ENCODE measurements around the gene PSMC5.
"Not testable (repeated sequence)": the region's sequence is repeated elsewhere in the genome, so short reads cannot be mapped to it uniquely, and the experiment has no call there.

The PSMC5 gene
- total RNA-seq = 70.2 to 74.0 reads per million in 2 donors

DNA sequence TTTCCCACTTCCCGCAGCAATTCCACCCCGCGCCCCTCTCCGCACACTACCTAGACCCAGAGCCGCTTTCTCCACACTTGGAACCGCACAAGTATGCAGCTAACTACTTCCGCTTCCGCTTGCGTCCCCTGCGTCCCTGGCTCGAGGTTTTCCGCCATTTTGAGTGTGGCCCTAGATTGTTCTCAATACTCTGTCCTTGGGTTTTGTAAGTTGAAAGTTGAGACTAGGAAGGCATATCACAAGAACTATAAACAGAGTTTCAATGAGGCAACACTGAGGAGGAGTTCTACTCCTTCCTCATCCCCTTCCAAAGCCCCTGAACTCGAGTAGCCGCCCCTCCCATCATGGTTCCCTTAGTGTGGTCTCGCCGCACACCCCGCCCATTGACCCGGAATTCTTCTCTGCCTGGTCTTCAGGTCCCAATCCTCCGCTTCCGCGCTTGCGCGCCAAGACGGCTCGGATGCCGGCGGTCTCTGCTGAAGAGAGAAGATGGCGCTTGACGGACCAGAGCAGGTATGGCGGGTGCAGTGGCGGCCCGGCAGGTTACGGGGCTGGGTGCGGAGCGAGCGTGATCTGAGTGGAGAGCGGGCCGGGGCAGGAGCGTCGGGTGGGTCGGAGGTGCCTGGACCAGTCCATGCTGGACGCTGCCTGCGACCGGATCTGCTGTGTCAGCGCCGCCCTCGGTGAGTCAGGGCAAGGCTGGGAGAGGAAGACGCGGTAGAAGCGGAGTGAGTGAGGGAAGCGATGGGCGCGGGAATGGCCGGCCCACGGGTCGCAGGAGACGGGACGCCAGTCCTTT, at the start of gene PSMC5, which contains the start of gene FTSJ3:
Gene PSMC5 (plus strand): TSS at position 430 of the 799 bp plus-strand sequence. CDS start 60 bp downstream, at position 490.
Gene FTSJ3 (minus strand): TSS at position 662 of the 799 bp plus-strand sequence. CDS start 761 bp downstream, outside the sequence.
- DNase-seq = peak; percentile 86

GRCh38 chr17:63780507-63780906, 46.7 kb upstream of the PSMC5 start:
- DNase-seq = no peak

DNA sequence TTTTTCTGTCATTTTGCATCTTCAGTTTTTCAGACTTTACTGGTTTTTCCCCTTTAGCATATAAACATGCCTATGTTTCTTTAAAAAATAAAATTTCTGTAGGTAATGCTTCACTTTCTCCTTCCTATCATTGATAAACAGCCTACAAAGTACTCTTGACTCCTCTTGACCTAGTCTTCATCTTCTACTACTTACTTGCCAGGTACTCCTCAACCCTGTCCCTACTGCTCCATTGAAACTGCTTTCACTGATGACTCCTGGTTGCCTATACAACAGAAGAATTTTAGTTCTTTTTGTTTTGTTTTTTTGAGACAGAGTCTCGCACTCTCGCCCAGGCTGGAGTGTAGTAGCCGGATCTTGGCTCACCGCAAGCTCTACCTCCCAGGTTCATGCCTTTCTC, 46.3 kb upstream of the PSMC5 start:
- no peak for DNase-seq

DNA sequence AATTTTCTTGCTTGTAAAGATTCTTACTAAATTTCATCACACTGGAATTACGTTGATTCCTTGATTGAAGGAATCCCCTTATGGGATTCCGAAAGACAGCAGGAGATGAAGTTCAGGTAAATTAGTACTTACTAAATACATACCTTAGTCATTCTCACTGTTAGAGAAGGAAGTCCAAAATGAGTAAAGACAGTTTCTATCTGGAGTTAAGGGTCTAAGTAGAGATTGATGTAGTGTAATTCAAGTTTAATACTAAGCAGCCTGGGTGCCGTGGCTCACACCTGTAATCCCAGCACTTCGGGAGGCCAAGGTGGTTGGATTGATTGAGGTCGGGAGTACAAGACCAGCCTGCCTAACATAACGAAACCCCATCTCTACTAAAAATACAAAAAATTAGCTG, 43.7 kb upstream of the PSMC5 start:
- DNase-seq = no peak

- DNase-seq = no peak
Observed at GRCh38 chr17:63785556-63785955, 41.7 kb upstream of the PSMC5 start.

DNA sequence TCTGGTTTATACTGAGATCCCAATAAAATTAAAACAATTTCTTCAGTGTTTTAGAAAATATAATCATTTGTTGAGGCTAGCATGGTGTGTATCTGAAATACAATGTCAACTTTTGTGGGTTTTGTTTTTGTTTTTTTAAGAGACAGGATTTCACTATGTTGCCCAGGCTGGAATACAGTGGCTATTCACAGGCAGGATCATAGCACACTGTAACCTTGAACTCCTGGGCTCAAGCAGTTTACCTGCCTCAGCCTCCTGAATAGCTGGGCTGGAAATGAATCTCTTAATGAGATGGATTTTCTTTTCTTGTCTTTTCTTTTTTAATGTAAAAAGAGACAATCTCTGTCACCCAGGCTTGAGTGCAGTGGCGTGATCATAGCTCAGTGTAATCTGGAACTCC, 41.1 kb upstream of the PSMC5 start:
- DNase-seq = no peak

- no peak for DNase-seq
Observed at GRCh38 chr17:63786971-63787711, 40.1 kb upstream of the PSMC5 start.

- no peak for DNase-seq
Observed at GRCh38 chr17:63790057-63790456, 37.2 kb upstream of the PSMC5 start.

DNA sequence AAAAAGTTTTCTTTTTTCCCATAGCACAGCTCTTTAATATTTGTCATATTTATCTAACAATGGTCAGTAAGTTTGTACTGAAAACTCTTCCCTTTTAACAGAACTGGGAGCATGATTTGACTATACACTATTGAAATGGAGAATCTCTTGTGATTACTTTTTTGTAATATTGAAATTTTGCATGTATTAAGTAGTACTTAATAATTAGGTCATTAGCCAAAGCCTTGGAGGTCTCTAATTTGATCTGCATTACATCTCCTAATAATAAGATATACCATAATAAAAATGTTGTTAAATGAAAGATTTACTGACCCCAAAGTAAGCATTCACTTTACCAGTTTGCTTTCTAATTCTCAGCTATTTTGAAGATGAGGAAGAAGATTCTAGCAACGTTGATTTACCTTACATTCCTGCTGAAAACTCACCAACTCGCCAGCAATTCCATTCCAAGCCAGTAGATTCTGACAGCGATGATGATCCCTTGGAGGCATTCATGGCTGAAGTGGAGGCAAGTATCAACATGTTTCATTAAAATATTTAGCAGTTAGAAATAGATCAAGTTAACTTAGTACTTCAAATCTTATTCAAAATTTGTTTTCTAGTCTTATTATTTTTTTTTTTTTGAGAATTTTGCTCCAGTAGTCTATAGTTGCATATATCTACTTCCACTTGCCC, 35.0 kb upstream of the PSMC5 start:
- no peak for DNase-seq

DNA sequence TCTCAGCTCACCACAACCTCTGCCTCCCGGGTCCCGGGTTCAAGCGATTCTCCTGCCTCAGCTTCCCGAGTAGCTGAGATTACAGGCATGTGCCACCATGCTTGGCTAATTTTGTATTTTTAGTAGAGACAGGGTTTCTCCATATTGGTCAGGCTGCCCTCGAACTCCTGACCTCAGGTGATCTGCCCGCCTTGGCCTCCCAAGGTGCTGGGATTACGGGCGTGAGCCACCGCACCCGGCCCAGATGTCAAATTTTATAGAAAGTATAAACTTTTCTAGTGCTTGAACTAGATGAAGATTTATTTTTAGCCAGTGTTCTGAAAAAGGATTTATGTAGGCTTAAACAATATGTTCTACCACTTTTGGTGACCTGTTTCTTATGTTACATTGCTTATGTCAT, 30.9 kb upstream of the PSMC5 start:
- DNase-seq = not testable (repeated sequence)

DNA sequence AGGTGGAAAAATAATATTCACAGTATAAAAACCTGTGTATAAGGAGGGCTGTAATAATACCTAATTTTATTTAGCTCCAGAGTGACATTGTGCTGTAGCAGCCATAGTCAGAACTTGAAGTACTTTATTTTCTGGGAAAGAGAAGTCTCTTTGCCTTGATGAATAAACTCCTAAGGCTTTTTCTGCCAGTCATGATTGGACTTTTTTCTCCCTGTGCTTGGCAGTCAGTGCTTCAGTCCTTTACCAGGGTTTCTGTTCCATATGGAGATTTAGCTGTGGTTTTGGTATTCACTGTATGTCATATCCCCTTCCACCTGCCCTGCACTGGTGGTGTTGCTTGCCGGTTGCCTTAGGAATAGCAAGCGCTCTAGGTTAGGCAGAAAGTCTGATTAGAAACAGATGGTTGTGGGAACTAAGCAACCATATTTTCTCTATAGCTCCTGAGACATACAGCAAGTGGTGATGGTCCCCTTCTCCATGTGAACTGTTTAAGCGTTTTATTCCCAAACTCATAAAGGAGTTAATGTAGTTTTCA, 28.6 kb upstream of the PSMC5 start:
- DNase-seq = no peak

GRCh38 chr17:63800783-63801182, 26.4 kb upstream of the PSMC5 start:
- DNase-seq = no peak

DNA sequence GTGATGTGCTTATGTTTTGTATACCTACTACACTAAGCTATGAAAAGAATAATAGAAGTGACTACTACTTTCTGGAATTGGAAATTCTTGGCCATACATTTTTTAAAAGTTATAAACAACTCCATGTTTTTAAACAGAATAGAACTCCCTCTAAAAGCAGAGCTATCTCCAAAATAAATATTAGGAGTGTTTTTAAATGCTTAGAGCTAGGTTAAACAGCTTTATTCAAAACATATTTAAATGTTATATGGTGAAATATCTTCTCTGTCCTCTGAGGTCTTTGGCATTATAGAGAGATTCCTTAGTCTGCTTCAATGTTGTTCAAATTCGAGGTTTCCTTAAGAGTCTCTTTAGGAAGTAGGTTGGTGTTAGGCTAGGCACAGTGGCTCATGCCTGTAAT, 22.9 kb upstream of the PSMC5 start:
- DNase-seq = no peak

DNA sequence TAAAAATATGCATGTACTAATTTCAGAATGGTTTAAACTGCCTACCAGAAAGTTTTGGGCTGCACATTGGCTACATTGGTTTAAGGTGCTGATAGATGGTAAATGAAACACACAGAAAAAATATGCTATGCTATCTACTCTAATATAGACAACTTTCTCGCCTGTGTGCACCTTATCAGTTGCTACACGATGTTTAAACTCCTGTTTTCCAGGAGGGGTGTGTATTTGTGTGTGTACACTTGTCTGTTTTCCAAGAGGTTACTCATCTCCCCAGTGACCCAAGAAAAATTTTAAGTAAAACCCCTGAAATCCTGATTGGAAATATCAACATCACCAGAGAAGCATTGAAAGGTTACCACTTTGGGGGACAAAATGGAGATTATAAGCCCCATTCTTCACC, 21.6 kb upstream of the PSMC5 start:
- DNase-seq = no peak

- DNase-seq = no peak
Observed at GRCh38 chr17:63809970-63810369, 17.3 kb upstream of the PSMC5 start.

DNA sequence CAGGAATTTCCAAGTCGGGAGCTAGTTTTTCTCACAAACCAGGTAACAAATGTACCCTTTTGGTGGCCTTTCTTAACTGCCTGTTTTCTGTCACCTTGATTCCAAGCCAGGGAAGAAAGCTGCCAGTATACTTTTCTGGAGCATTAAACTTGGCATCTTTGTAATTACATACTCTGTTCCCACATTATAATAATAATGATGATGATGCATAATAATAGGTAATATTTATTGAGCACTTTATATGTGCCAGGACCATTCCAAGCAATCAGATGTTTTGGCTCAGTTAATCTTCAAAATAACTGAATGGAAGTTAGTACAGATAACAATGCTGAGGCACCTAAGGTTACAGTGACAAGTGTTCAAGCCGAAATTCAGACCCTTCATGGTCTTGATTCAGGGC, 11.1 kb upstream of the PSMC5 start:
- no peak for DNase-seq

DNA sequence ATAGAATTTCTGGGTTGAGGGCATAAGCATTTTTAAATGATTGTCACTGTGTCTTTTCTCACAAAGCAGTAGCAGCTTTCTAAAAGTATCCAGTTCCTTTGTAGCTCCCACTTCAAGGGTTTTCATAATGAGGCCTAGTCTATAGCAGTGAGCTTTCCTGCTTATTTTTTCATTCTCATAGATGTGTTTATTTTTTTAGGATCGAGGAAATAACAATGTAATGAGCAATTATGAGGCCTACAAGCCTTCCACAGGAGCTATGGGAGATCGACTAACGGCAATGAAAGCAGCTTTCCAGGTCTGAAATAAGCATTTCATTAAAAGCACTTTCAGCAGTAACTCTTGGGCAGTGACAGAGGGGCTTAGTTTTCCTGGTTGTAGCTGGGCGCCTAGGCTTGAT, 10.6 kb upstream of the PSMC5 start:
- no peak for DNase-seq

DNA sequence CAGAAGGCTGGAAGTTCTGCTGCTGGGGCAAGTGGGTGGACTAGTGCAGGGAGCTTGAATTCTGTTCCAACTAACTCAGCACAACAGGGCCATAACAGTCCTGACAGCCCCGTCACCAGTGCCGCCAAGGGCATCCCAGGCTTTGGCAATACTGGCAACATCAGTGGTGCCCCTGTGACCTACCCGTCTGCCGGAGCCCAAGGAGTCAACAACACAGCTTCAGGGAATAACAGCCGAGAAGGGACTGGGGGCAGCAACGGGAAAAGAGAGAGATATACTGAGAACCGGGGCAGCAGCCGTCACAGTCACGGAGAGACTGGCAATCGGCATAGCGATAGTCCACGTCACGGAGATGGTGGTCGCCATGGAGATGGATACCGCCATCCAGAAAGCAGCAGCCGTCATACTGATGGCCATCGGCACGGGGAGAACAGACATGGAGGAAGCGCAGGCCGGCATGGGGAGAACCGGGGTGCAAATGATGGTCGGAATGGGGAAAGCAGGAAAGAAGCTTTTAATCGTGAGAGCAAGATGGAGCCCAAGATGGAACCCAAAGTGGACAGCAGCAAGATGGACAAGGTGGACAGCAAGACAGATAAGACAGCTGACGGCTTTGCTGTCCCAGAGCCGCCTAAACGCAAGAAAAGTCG, 9.4 kb upstream of the PSMC5 start:
- DNase-seq = no peak

DNA sequence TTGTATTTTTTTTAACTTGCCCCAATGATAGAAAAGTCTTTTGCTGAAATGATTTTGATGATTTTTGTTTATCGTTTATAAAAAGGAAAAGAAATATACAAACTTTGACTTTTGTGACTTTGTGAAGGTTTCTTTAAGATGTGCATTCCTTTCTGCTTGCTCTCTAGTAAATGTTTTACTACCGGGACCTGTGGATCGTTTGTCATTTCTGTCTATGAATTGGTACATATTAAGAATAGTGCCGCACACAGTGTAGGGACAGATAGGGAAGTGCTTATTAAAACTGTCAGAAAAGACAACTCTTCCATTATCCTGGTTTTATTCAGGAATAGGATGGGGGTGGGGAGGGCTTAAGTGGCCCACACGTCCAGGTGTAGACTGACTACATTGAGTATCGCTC, 8.1 kb upstream of the PSMC5 start:
- DNase-seq = no peak

GRCh38 chr17:63819585-63820537, 7.4 kb upstream of the PSMC5 start:
- DNase-seq = no peak

DNA sequence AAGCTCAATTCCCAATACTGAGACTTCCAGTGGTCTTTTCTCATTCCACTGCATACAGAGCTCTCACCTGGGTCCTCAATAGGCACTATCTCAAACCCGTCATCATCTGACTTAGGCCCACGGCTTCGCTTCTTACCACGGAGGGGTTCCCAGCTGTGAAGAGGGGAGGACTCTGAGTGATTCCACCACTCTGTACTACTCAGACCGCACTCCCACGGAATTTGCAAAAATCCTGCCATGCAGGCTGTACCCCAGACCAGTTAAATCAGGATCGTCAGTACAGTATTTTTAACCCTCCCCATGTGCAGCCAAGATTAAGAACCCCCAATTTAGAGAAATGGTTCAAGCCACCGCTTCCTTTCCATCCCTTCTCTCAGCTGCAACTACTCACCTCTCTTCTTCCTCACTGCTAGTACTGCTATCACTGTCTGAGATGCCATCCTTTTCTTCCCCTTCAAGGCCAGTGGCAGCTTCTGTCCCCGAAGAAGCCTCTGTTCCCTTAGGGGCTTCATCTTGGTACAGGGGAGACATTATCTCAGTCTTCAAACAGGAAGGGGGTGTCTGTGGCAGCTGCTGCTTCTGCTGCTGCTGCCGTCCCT, 6.2 kb upstream of the PSMC5 start:
- DNase-seq = no peak

Measured in activated gamma-delta T cell (primary cell).